Vagina (tissue), 2 donors: ENCODE results near the gene CREB3L1. TPM values are rescaled to one million over a fixed set of nuclear protein-coding genes. Genes with fewer than 3 reads are reported as not detected.

Experiments used
- DNase-seq, 2 donors: peaks; one replicate each; pipeline ENCODE4 v3.0.0-alpha.2; 2017; ENCODE audit errors: extremely low spot score in 2 of 2
- H3K27ac ChIP-seq: fragments of 200-600 bp; sonication (generic); one replicate; pipeline ENCODE4 v1.5.1; 2019
- H3K27me3 ChIP-seq: fragments of 200-600 bp; sonication (generic); one replicate; pipeline ENCODE4 v1.5.1; 2019
- H3K36me3 ChIP-seq, 2 donors: fragments of 200-600 bp; sonication (generic); one replicate each; pipeline ENCODE4 v1.5.1; 2017 to 2019
- H3K4me1 ChIP-seq: fragments of 200-600 bp; sonication (generic); one replicate; pipeline ENCODE4 v1.5.1; 2019
- H3K4me3 ChIP-seq, 2 donors: fragments of 200-600 bp; sonication (generic); 1 replicate in 1 of 2; 2 replicates in 1 of 2; pipeline ENCODE4 v1.5.1; 2016 to 2019
- H3K9me3 ChIP-seq: fragments of 200-600 bp; sonication (generic); one replicate; pipeline ENCODE4 v1.5.1; 2019
- POLR2A ChIP-seq, 2 donors: fragments of 450-650 bp; IDR thresholded peaks; one replicate each; pipeline ENCODE4 v1.6.1; 2017; ENCODE audit warnings: antibody characterized with exemption in 2 of 2, mild to moderate bottlenecking in 2 of 2, moderate library complexity in 2 of 2
- POLR2AphosphoS5 ChIP-seq, 2 donors: sonication (generic); formaldehyde crosslinking; IDR thresholded peaks; one replicate each; pipeline ENCODE4 v1.9.0; 2017; ENCODE audit warnings: antibody characterized with exemption in 2 of 2, mild to moderate bottlenecking in 2 of 2, low read depth in 1 of 2; ENCODE audit not compliant: insufficient read depth in 1 of 2
- intact Hi-C: fragments of 100-400 bp; cut with DNase I; formaldehyde crosslinking; loops from one replicate; pipeline ENCODE4 v1.15.1; 2023
- total RNA-seq: library from RNA; depleted of rRNA; stranded (reverse); fragments of >200 nt; gene quantifications from one replicate; pipeline ENCODE4 v1.2.3, GENCODE V29; 2016
- TF ChIP-seq, protein P1 (sequence below), 3 experiments: fragments of 450-650 bp in 2 of 3; fragments of 200-600 bp in 1 of 3; sonication (generic) in 1 of 3; IDR thresholded peaks; one replicate each; pipeline ENCODE4 v1.5.1; 2017 to 2019; ENCODE audit warnings: antibody characterized with exemption in 3 of 3, mild to moderate bottlenecking in 2 of 3, moderate library complexity in 2 of 3

Gene CREB3L1
- total RNA-seq, 1 donor from 2014 or later, result 11.8 TPM

DNA sequence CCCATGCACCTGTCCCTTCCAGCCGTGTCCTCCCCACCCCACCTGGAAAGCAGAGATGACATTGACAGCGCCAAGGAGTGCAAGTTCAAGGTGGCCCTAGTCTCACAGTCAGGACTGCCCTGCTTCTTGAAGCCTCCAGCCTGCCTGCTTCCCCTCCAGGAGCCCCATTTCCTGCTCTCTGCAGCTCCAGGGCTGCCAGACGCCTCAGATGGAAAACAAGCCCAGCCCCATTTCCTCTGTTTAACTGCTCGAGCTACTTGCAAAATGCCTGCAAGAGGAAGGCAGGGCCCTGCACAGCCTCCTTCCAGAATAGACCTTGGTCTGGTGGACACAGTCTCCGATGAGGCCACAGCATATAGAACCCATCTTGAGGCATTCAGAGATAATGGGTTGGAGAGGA lies 64.8 kb downstream of the CREB3L1 start:
- Histone ChIP-seq H3K4me1 (peaks cover 39% of the 10 kb centered on the region), H3K4me3 (no peak overlapping the region), H3K36me3 (no peaks in the 10 kb centered on the region), H3K9me3 (no peaks in the 10 kb centered on the region), H3K27me3 (no peaks in the 10 kb centered on the region), H3K27ac (no peak overlapping the region)
- TF ChIP-seq POLR2A (IDR thresholded peaks at IDR 0.05), result no peak
- no peak for TF ChIP-seq POLR2AphosphoS5 (IDR thresholded peaks at IDR 0.05; ENCODE audit: insufficient read depth in 1 of 2, low read depth in 1 of 2)
- TF ChIP-seq, protein P1, sequence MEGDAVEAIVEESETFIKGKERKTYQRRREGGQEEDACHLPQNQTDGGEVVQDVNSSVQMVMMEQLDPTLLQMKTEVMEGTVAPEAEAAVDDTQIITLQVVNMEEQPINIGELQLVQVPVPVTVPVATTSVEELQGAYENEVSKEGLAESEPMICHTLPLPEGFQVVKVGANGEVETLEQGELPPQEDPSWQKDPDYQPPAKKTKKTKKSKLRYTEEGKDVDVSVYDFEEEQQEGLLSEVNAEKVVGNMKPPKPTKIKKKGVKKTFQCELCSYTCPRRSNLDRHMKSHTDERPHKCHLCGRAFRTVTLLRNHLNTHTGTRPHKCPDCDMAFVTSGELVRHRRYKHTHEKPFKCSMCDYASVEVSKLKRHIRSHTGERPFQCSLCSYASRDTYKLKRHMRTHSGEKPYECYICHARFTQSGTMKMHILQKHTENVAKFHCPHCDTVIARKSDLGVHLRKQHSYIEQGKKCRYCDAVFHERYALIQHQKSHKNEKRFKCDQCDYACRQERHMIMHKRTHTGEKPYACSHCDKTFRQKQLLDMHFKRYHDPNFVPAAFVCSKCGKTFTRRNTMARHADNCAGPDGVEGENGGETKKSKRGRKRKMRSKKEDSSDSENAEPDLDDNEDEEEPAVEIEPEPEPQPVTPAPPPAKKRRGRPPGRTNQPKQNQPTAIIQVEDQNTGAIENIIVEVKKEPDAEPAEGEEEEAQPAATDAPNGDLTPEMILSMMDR (IDR thresholded peaks at IDR 0.05), result no peak
- intact Hi-C loops, result no loop called here
- no peak for DNase-seq

DNA sequence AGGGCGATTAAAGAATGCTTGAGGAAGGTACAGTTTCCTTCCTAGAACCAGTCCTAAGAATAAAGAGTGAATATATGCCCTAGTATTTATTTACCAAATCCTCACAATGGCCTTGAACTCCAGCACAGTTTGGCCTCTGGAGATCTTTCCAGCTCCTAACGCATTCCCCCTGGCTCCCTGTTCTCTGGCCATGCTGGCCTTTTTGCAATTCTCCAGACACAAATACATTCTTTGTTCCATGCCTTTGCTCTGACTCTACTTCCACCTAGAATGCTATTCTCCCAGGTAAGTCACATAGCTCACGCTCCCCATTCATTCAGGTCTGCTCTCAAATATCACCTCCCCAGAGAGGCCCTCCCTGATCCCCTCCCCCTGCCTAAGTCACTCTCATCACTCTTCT lies 66.1 kb downstream of the CREB3L1 start:
- TF ChIP-seq POLR2A (IDR thresholded peaks at IDR 0.05), result no peak
- TF ChIP-seq, protein P1 (IDR thresholded peaks at IDR 0.05), result no peak
- no peak for TF ChIP-seq POLR2AphosphoS5 (IDR thresholded peaks at IDR 0.05; ENCODE audit: insufficient read depth in 1 of 2, low read depth in 1 of 2)
- no peak overlapping the region for H3K27ac ChIP-seq
- no peaks in the 10 kb centered on the region for H3K36me3 ChIP-seq
- no peak overlapping the region for H3K4me3 ChIP-seq
- DNase-seq, result no peak
- H3K27me3 ChIP-seq, result no peaks in the 10 kb centered on the region
- H3K9me3 ChIP-seq, result no peaks in the 10 kb centered on the region
- intact Hi-C loops, result no loop called here
- H3K4me1 ChIP-seq, result peaks cover 42% of the 10 kb centered on the region

DNA sequence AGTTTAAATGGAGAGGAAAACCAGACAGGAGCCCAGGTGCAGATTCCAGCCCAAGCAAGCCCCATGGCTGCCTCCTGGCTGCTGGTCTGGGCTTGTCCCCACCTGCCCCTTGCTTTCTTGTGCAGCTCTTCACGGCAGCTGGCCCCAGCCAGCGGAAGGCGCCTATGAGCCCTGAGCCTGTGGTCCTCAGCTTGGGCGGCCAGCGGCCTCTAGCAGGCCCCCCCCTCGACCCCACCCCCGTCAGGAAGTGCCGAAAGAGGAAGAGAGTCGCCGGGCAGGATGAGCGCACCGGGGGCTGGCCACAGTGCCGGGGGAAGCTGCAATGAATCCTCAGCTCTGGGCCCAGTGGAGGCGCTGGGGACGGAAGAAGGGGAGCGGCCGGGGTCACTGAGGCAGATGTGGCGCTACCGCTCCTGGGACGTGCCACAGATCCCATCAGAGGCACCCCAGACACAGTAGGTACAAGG lies 67.7 kb downstream of the CREB3L1 start:
- Histone ChIP-seq H3K27ac (peak overlapping the region; percentile 31), H3K36me3 (no peaks in the 10 kb centered on the region), H3K9me3 (no peaks in the 10 kb centered on the region), H3K4me3 (peak overlapping the region; percentile 38 to 43), H3K4me1 (peaks cover 47% of the 10 kb centered on the region), H3K27me3 (no peaks in the 10 kb centered on the region)
- no peak for DNase-seq
- TF ChIP-seq POLR2AphosphoS5 (IDR thresholded peaks at IDR 0.05; ENCODE audit: insufficient read depth in 1 of 2, low read depth in 1 of 2), result peak in 1 of 2 donors; percentile 40
- TF ChIP-seq POLR2A (IDR thresholded peaks at IDR 0.05), result no peak
- TF ChIP-seq, protein P1 (IDR thresholded peaks at IDR 0.05), result no peak
- intact Hi-C loops, result no loop called here

DNA sequence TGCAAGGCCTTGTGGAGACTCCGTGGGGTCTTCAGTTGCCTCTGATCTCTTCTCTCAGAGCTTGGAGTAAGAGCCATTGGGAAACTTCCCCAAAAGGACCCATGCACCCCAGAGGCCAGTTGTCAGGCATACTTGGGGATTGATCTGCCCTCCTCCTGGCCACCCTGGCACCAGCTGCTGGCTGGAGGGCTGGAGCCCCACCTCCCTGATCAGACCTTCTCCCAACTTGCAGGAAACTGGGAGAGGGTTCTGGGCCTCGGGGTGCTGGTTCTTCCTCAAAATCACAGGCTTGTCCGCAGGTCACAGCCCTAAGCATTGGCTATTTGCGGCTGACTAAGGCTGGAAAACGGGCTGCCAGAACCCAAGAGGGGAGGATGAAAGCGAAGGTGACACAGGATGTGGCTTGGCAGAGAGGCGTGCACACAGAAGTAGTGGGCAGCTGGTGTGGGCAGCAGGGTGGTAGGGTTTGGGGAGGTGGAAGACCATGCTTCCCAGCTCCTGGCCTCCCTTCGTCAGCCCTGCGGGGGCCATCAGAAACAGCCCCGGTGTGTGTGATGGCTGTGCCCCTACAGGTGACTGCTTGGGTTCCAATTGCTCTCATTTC lies 68.5 kb downstream of the CREB3L1 start:
- intact Hi-C loops, result no loop called here
- Histone ChIP-seq H3K9me3 (no peaks in the 10 kb centered on the region), H3K36me3 (no peaks in the 10 kb centered on the region), H3K4me3 (peak overlapping the region; percentile 38 to 43), H3K27ac (peak overlapping the region; percentile 31), H3K27me3 (no peaks in the 10 kb centered on the region), H3K4me1 (peaks cover 56% of the 10 kb centered on the region)
- no peak for TF ChIP-seq POLR2AphosphoS5 (IDR thresholded peaks at IDR 0.05; ENCODE audit: insufficient read depth in 1 of 2, low read depth in 1 of 2)
- TF ChIP-seq, protein P1 (IDR thresholded peaks at IDR 0.05), result no peak
- TF ChIP-seq POLR2A (IDR thresholded peaks at IDR 0.05), result no peak
- no peak for DNase-seq

DNA sequence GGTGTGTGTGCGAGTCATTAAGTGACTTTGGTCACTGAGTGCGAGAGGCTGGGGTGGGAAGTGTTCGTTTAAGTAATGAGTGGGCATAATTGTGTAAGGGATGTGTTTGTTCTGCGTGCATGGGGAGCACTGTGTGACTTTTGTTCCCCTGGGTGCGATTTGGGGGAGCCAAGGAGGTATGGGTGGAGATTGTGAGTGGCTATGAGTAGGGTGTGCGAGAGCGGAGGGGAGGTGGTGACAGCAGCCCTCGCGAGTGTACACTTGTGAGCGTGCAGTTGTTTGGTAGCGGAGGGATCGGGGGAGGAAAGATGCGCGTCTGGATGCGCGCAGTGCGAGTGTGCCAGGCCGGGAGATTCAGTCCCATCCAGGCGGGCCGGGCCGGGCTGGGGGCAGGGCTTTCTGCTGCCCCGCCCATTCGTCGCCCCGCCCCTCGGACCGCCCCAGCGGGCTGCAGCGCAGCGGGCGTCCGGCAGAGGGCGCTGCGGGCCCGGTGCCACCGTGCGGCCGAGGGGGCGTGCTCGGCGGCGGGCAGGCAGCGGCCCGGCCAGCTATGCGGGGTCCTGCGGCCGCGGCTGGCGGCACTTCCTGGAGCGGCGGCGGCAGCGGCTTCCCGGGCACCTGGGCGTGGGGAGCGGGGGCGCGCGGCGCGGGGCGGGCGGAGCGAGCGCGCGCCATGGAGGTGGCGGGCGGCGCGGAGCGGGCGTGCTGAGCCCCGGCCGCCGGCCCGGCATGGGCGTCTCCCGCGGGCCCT lies 69.6 kb downstream of the CREB3L1 start, which contains the start of gene DGKZ:
Gene DGKZ (plus strand): TSS at position 578 of the 751 bp plus-strand sequence. CDS start 197 bp downstream, outside the sequence.
- peak within 1 kb of the TSS; percentile 76 for H3K27ac ChIP-seq
- no peaks in the 10 kb centered on the region for H3K27me3 ChIP-seq
- peak within 1 kb of the TSS; percentile 75 to 92 for H3K4me3 ChIP-seq
- intact Hi-C loops, result no loop called here
- no peaks in the 10 kb centered on the region for H3K36me3 ChIP-seq
- DNase-seq, result no peak
- peaks cover 60% of the 10 kb centered on the region for H3K4me1 ChIP-seq
- H3K9me3 ChIP-seq, result no peaks in the 10 kb centered on the region
- TF ChIP-seq POLR2AphosphoS5 (IDR thresholded peaks at IDR 0.05; ENCODE audit: insufficient read depth in 1 of 2, low read depth in 1 of 2) (peak in 1 of 2 donors; percentile 56), POLR2A (IDR thresholded peaks at IDR 0.05) (no peak)
- TF ChIP-seq, protein P1 (IDR thresholded peaks at IDR 0.05), result peak; percentile 55 to 60 (median 57)
